Kidney epithelial cell (primary cell): ENCODE data around the gene EIPR1. TPM values are rescaled to one million over a fixed set of nuclear protein-coding genes. Genes with fewer than 3 reads are reported as not detected.

Experiments used
- DNase-seq: peaks from one replicate; pipeline ENCODE4 v3.0.0-alpha.2; 2010; ENCODE audit warnings: low read depth
- H3K27me3 ChIP-seq: 2 replicates; pipeline ENCODE4 v1.6.0; 2011; ENCODE audit warnings: low read length; ENCODE audit not compliant: control insufficient read depth, insufficient read depth
- H3K36me3 ChIP-seq: 2 replicates; pipeline ENCODE4 v1.5.1; 2011; ENCODE audit warnings: low read length; ENCODE audit not compliant: control insufficient read depth, insufficient read depth
- H3K4me3 ChIP-seq: 2 replicates; pipeline ENCODE4 v1.5.1; 2011; ENCODE audit warnings: low read depth, mild to moderate bottlenecking, control low read depth, low read length
- total RNA-seq: library from RNA; depleted of rRNA; stranded (reverse); fragments of >200 nt; gene quantifications from 2 replicates; pipeline ENCODE4 v1.2.3, GENCODE V29; 2015
- TF ChIP-seq, protein P1 (sequence below): IDR thresholded peaks from 2 replicates; pipeline ENCODE4 v1.5.1; 2011; ENCODE audit warnings: mild to moderate bottlenecking, moderate library complexity, low read length, control low read depth, inconsistent platforms; ENCODE audit not compliant: insufficient read depth, poor library complexity, severe bottlenecking

Gene EIPR1
- total RNA-seq, 1 donor from 2014 or later = 67.2 TPM

DNA sequence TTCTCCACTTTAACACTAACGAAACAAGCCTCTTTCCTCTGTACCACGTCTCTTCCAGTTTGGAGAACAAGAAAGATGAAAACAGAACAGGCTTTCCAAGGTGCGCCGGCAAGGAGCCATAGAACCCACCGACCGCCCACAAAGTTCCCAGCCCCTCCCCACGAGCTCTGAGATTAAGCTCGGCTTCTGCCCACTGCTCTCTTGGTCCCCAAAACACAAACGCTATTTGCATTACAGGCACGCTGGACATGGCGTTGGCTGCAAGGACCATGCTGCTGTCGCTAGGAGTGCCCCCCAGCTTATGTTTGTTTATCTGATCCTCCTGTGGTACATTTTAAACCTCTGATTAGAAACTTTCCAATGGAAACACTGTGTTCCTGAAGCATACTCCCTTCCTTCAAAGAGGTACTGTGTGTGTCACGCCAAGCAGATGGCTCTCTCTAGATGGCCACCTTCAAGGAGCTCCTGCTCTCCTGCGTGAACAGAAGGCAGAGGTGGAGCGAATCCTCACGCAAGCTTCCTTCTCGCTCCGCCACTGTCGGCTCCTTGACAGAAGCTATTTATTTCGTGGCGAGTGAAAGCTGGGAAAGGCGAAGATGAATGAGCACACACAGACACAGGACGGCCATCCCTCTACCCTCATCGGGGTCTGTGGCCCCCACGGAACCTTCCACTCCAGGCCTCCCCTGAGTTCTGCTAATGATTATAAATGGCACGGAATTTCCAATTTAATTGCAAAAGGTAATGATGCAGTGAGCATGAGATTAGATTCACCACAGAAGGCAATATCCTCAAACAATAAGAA is 166.2 kb downstream of the EIPR1 start:
- no peaks in the 10 kb centered on the region for H3K27me3 ChIP-seq
- no peak for DNase-seq
- TF ChIP-seq, protein P1, sequence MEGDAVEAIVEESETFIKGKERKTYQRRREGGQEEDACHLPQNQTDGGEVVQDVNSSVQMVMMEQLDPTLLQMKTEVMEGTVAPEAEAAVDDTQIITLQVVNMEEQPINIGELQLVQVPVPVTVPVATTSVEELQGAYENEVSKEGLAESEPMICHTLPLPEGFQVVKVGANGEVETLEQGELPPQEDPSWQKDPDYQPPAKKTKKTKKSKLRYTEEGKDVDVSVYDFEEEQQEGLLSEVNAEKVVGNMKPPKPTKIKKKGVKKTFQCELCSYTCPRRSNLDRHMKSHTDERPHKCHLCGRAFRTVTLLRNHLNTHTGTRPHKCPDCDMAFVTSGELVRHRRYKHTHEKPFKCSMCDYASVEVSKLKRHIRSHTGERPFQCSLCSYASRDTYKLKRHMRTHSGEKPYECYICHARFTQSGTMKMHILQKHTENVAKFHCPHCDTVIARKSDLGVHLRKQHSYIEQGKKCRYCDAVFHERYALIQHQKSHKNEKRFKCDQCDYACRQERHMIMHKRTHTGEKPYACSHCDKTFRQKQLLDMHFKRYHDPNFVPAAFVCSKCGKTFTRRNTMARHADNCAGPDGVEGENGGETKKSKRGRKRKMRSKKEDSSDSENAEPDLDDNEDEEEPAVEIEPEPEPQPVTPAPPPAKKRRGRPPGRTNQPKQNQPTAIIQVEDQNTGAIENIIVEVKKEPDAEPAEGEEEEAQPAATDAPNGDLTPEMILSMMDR = no peak

DNA sequence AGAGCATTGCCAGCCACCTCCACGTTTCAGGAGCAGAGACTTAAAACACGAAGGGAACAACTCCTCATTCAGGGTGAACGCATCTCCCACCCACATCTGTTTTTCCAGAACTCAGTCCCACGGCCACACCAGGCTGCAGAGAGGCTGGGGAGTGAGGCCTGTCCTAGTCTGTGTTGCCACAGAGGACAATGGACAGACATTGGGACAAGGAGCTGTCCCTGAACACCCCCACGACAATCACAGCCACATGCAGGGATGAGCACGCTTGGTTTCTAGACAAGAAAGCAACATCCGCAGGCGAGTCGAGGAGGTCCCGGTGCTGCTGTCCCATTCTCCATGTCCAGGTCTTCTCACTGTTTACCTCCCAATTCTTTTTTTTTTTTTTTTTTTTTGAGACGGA is 167.4 kb downstream of the EIPR1 start:
- DNase-seq = no peak
- H3K27me3 ChIP-seq = no peaks in the 10 kb centered on the region
- H3K36me3 ChIP-seq = no peaks in the 10 kb centered on the region
- TF ChIP-seq, protein P1 = no peak
- no peak overlapping the region for H3K4me3 ChIP-seq

More for the DNA sequence above, 166.2 kb downstream of the EIPR1 start:
- Histone ChIP-seq H3K36me3 (no peaks in the 10 kb centered on the region), H3K4me3 (no peak overlapping the region)

DNA sequence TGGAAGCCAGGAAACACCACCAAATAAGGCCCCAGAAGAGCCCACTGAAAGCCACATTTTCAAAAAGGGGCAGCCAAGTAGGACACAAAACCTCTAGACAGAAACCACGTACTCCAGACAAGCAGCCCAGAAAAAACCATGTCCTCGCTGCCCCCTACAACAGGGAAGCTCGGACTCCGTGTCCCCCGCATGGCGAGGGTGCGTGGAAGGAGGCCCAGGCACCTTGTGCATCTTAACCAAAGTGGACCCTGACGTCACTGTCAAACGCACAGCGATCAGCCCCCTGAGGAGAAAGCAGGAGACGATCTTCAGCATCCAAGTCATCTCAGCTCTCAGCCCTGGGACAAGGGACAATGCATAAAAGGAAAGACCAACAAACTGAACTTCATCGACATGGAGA is 168.4 kb downstream of the EIPR1 start:
- Histone ChIP-seq H3K4me3 (no peak overlapping the region), H3K36me3 (no peaks in the 10 kb centered on the region), H3K27me3 (no peaks in the 10 kb centered on the region)
- TF ChIP-seq, protein P1 = no peak
- no peak for DNase-seq

DNA sequence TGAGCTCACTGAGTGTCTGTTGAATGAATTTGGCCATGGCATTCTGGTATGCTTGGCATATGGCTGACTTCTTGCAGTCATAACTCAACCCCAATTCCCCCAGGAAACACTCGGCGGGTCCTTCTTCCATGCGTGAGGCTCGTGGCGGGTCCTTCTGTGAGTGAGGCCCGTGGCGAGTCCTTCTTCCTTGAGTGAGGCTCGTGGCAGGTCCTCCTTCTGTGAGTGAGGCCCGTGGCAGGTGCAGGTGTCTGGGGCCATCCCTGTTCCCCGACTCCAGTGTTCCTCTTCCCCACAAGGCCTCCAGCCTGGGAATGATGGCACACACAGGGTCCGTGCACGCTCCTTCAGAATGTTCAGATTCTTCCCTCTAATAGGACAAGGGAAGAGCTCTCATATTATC is 169.0 kb downstream of the EIPR1 start:
- Histone ChIP-seq H3K4me3 (no peak overlapping the region), H3K36me3 (peaks cover under 1% of the 10 kb centered on the region), H3K27me3 (no peaks in the 10 kb centered on the region)
- DNase-seq = no peak
- TF ChIP-seq, protein P1 = no peak

DNA sequence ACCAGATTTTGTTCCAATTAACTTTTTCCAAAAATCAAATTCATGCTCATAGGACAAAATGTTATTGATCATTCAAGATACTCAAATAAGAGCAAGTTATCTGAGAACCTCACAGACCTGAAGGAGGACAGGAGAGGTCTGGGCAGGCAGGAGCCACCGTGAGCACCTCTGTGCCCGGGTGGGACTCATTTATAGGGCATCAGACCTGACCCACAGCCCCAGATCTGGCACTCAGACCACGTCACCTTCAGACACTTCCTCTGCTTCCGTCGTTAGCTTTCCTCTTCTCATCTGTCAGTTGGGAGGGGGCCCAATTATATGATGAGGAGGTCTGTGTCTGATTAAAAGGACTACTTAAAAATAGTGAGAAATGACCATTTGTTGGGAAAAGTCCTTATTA is 169.4 kb downstream of the EIPR1 start:
- TF ChIP-seq, protein P1 = no peak
- Histone ChIP-seq H3K36me3 (peaks cover 1% of the 10 kb centered on the region), H3K27me3 (no peaks in the 10 kb centered on the region), H3K4me3 (no peak overlapping the region)
- no peak for DNase-seq

DNA sequence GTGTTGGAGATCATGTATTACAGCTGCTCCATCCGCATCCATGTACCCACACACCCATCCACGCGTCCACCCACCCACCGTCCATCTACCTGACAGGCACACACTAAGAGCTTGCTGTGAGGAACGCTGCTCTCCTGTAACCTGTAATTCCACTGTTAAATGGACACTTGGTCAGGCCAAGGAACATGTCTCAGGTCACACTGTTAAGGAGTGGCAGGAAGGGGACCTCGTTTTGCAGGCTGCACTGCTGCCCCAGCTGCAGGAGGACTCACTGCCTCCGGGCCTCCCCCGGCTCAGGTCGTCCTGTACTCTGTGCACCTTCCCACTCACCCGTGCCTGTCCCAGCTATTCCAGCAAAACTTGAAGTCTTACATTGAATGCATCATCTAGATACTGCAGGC is 170.5 kb downstream of the EIPR1 start:
- TF ChIP-seq, protein P1 = no peak
- H3K4me3 ChIP-seq = no peak overlapping the region
- no peak for DNase-seq
- H3K36me3 ChIP-seq = peaks cover 1% of the 10 kb centered on the region
- H3K27me3 ChIP-seq = no peaks in the 10 kb centered on the region
